SK-N-SH (cell line): ENCODE data around the gene ATCAY.
"Not testable (repeated sequence)": the region's sequence is repeated elsewhere in the genome, so short reads cannot be mapped to it uniquely, and the experiment has no call there.

Source experiments
- CHD2 ChIP-seq: fragments of 150-350 bp; IDR thresholded peaks from 2 replicates; pipeline ENCODE4 v1.6.1; 2018; ENCODE audit warnings: low read length; ENCODE audit not compliant: partially characterized antibody
- CTCF ChIP-seq: fragments of 200-600 bp; sonication (generic); IDR thresholded peaks from 2 replicates; pipeline ENCODE4 v1.6.1; 2017; ENCODE audit warnings: antibody characterized with exemption, mild to moderate bottlenecking, moderate library complexity
- FOSL2 ChIP-seq: IDR thresholded peaks from 2 replicates; pipeline ENCODE4 v1.4.0; 2012; ENCODE audit warnings: low read depth, mild to moderate bottlenecking, moderate library complexity, borderline replicate concordance
- PBX3 ChIP-seq: IDR thresholded peaks from 2 replicates; pipeline ENCODE4; 2012
- SMC3 ChIP-seq: IDR thresholded peaks from 2 replicates; pipeline ENCODE4 v1.6.1; 2012; ENCODE audit warnings: low read depth, low read length, improper control_type of control experiment
- TF ChIP-seq, protein P1 (sequence below): IDR thresholded peaks from 2 replicates; pipeline ENCODE4 v1.4.0; 2012; ENCODE audit warnings: low read depth, borderline replicate concordance

- TF ChIP-seq CHD2, PBX3, CTCF, SMC3, FOSL2: not testable (repeated sequence)
- TF ChIP-seq, protein P1, sequence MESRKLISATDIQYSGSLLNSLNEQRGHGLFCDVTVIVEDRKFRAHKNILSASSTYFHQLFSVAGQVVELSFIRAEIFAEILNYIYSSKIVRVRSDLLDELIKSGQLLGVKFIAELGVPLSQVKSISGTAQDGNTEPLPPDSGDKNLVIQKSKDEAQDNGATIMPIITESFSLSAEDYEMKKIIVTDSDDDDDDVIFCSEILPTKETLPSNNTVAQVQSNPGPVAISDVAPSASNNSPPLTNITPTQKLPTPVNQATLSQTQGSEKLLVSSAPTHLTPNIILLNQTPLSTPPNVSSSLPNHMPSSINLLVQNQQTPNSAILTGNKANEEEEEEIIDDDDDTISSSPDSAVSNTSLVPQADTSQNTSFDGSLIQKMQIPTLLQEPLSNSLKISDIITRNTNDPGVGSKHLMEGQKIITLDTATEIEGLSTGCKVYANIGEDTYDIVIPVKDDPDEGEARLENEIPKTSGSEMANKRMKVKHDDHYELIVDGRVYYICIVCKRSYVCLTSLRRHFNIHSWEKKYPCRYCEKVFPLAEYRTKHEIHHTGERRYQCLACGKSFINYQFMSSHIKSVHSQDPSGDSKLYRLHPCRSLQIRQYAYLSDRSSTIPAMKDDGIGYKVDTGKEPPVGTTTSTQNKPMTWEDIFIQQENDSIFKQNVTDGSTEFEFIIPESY, result not testable (repeated sequence)
Measured at GRCh38 chr19:3947316-3947933, 66.9 kb downstream of the ATCAY start.
